HG02840 (cell line): ENCODE measurements around the gene FCAR.
"Not testable (repeated sequence)": the region's sequence is repeated elsewhere in the genome, so short reads cannot be mapped to it uniquely, and the experiment has no call there.

Experiments
- ATAC-seq: cut with Tn5 transposase; IDR thresholded peaks from one replicate; pipeline ENCODE4 v1.9.1; 2021; ENCODE audit warnings: mild to moderate bottlenecking, moderate library complexity, moderate number of reproducible peaks; ENCODE audit not compliant: unreplicated experiment, low FRiP score

FCAR gene

GRCh38 chr19:54873990-54874389 is at the start of gene FCAR:
FCAR (plus strand) TSS chr19:54874235; CDS start chr19:54874290, 55 bp downstream.
- ATAC-seq = no peak

GRCh38 chr19:54824416-54824815 is 49.6 kb upstream of the FCAR start:
- not testable (repeated sequence) for ATAC-seq

- ATAC-seq = not testable (repeated sequence)
Measured at GRCh38 chr19:54825326-54825725, 48.7 kb upstream of the FCAR start.

- ATAC-seq = not testable (repeated sequence)
Measured at GRCh38 chr19:54828064-54828463, 46.0 kb upstream of the FCAR start.

- not testable (repeated sequence) for ATAC-seq
Measured at GRCh38 chr19:54832496-54832895, 41.5 kb upstream of the FCAR start, which contains the start of gene KIR2DS4. KIR2DS4 (plus strand) TSS chr19:54832676.

GRCh38 chr19:54835126-54835525 is 38.9 kb upstream of the FCAR start:
- not testable (repeated sequence) for ATAC-seq

- ATAC-seq = not testable (repeated sequence)
Measured at GRCh38 chr19:54837522-54837921, 36.5 kb upstream of the FCAR start.

GRCh38 chr19:54843171-54843570 is 30.9 kb upstream of the FCAR start:
- ATAC-seq = not testable (repeated sequence)

GRCh38 chr19:54850061-54850640 is 23.9 kb upstream of the FCAR start, which contains the start of gene KIR3DL2:
KIR3DL2 (plus strand) TSS chr19:54850443; CDS start chr19:54850476, 33 bp downstream.
- ATAC-seq = not testable (repeated sequence)

- no peak for ATAC-seq
Measured at GRCh38 chr19:54850930-54851329, 23.1 kb upstream of the FCAR start.

GRCh38 chr19:54851353-54851752 is 22.7 kb upstream of the FCAR start:
- no peak for ATAC-seq

- not testable (repeated sequence) for ATAC-seq
Measured at GRCh38 chr19:54855241-54855640, 18.8 kb upstream of the FCAR start.

- ATAC-seq = not testable (repeated sequence)
Measured at GRCh38 chr19:54858476-54858875, 15.6 kb upstream of the FCAR start.

- not testable (repeated sequence) for ATAC-seq
Measured at GRCh38 chr19:54859421-54859820, 14.6 kb upstream of the FCAR start.

- not testable (repeated sequence) for ATAC-seq
Measured at GRCh38 chr19:54863459-54863858, 10.6 kb upstream of the FCAR start.

GRCh38 chr19:54871696-54872095 is 2.3 kb upstream of the FCAR start:
- no peak for ATAC-seq

GRCh38 chr19:54875506-54875905 is 1.5 kb downstream of the FCAR start:
- no peak for ATAC-seq

GRCh38 chr19:54877471-54877870 is 3.4 kb downstream of the FCAR start:
- no peak for ATAC-seq

GRCh38 chr19:54881884-54882283 is 7.8 kb downstream of the FCAR start:
- no peak for ATAC-seq

- ATAC-seq = no peak
Measured at GRCh38 chr19:54882758-54883157, 8.7 kb downstream of the FCAR start.

- no peak for ATAC-seq
Measured at GRCh38 chr19:54883228-54883627, 9.2 kb downstream of the FCAR start.

GRCh38 chr19:54888239-54888638 is 14.2 kb downstream of the FCAR start:
- ATAC-seq = no peak
